Stimulated activated CD8-positive, alpha-beta memory T cell treated with anti-CD3 and anti-CD28 coated beads, Interleukin-4, amount 100 ng/mL, for 48 hours (primary cell): ENCODE results near the gene WDR26.
"Not testable (repeated sequence)": the region's sequence is repeated elsewhere in the genome, so short reads cannot be mapped to it uniquely, and the experiment has no call there.

Experiments
- DNase-seq: peaks from one replicate; pipeline ENCODE4 v3.0.0-alpha.2; 2020

WDR26 gene

DNA sequence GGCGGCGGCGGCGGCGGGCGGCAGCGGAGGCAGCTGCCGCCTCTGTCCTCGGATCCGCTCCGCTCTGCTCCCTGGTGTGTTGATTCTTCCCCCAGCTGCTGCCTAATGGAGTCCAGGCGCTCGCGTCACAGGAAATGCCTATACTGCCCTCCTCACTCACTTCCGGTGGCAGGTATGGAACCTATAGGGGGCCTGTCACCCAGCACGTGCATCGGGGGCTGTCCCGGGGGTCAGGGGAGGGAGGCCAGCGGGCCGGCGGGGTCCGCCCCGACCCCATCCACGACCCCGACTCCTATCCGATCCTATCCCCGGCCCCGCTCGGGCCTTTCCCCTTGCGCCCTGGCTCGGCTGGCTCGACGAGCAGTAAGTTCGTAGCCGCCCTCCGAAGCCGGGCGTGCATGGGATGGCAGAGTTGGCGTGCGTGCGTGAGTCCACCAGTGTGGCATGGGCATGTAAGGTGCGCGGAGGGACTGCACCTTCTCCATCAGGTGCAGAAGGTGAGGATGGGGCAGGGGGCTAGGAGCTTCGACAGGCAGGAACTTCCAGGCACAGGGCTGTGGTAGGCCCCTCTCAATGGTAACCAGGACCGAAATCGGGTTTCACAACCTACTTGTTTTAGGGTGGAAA, at the start of gene WDR26:
WDR26 (minus strand) TSS at position 107 of the 627 bp plus-strand sequence.
- peak; percentile 86 for DNase-seq

- not testable (repeated sequence) for DNase-seq
These were observed 48.6 kb upstream of the WDR26 start for GRCh38 chr1:224483206-224483605.

- no peak for DNase-seq
These were observed 48.0 kb upstream of the WDR26 start for GRCh38 chr1:224482619-224483018.

- DNase-seq = no peak
These were observed 47.0 kb upstream of the WDR26 start for GRCh38 chr1:224481601-224482000.

DNA sequence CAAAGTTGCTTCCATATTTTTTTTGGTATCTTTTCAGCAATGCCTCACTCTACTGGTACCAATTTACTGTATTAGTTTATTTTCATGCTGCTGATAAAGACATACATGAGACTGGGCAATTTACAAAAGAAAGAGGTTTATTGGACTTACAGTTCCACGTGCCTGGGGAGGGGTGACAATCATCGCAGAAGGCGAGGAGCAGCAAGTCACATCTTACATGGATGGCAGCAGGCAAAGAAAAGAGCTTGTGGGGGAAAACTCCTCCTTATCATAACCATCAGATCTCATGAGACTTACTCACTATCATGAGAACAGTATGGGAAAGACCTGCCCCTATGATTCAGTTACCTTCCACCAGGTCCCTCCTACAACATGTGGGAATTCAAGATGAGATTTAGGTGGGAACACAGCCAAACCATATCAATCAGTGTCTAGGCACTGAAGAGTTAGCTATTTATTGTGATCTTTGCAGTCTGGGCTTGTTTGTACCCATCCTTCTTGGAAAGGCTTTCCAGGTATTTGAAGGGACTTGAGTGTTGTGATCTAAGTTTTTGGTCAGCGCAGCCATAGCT, 46.4 kb upstream of the WDR26 start:
- DNase-seq = not testable (repeated sequence)

DNA sequence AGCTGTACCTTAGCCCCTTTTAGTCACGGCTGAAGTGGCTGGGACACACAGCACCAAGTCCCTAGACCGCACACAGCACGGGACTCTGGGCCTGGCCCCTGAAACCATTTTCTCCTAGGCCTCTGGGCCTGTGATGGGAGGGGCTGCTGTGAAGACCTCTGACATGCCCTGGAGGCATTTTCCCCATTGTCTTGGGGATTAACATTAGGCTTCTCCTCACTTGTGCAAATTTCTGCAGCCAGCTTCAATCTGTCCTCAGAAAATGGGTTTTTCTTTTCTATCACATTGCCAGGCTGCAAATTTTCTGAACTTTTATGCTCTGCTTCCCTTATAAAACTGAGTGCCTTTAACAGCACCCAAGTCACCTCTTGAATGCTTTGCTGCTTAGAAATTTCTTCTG, 45.6 kb upstream of the WDR26 start:
- not testable (repeated sequence) for DNase-seq

DNA sequence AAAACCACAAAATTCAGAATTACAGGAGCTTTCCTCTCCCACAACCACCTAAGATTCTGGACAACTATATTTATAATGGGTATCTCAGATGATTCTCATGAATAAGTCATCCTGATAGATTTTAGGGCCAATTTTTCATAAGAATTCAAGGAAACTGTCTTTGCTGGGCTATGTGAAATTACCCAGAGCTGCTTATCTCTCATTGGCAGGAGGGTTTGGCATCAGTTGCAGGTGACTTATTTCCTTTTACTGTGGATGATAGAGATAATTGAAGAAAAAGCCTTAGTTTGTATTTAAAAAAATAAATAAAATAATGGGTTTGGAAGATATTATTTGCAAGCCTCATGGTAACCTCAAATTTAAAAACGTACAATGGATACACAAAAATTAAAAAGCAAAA, 38.2 kb upstream of the WDR26 start:
- DNase-seq = no peak

GRCh38 chr1:224466154-224466553, 31.6 kb upstream of the WDR26 start:
- DNase-seq = no peak

- no peak for DNase-seq
These were observed 25.4 kb upstream of the WDR26 start for GRCh38 chr1:224459966-224460365.

GRCh38 chr1:224458996-224459395, 24.4 kb upstream of the WDR26 start:
- no peak for DNase-seq

GRCh38 chr1:224458296-224458695, 23.7 kb upstream of the WDR26 start:
- no peak for DNase-seq

DNA sequence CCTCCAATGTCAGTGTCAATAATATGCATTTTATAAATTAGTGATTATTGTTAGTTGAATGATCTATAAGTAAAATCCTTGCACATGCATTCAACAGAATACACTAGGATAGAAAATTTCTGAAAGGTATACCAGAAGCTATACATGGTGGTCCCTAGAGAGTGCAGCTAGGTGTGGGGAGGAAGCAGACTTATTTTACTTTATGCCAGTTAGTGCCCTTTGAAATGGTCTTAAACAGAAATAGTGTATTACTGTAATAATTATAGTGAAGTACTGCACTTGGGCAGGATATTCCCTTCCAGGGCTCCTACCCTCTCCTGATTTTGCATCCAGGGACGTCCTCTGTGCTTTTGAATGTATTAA, 23.2 kb upstream of the WDR26 start:
- DNase-seq = no peak

- no peak for DNase-seq
These were observed 22.0 kb upstream of the WDR26 start for GRCh38 chr1:224456637-224456953.

- DNase-seq = no peak
These were observed 19.9 kb upstream of the WDR26 start for GRCh38 chr1:224454402-224455055.

DNA sequence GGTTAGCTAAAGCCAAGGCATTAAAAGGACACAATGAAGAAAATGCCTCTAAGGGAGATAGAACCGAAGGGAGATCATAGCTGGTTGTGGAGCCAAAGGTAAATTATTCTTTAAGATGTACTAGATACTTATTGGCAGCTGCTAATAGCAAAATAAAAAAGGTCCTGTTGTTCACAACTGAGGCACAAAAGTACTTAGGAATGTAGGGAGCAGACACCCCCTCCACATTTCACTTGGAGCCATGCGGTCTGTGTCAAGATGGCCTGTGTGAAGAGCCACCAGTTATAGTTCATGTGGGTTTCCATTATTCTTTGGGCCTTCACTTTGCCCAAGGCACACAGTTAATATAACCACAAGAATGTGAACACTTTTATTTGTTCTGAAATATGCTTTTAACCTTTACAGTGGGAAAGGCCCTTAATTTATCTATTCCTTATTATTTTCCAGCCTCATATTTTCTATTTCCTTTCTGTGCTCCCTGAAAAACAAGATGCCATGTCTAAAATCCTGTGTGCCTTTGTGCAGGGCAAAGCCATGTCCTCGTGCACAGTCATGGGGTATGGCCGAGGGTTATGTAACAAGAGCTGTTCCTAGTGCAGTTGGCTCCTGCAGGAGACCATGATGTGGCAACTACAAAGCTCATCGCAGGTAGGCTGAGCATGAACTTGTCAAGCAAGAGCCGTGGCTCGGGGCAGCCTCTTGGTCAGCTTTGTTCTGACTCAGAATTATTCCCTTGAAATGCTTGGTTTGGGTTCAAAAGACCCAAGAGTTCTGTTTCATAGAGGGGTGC, 16.2 kb upstream of the WDR26 start:
- DNase-seq = no peak

DNA sequence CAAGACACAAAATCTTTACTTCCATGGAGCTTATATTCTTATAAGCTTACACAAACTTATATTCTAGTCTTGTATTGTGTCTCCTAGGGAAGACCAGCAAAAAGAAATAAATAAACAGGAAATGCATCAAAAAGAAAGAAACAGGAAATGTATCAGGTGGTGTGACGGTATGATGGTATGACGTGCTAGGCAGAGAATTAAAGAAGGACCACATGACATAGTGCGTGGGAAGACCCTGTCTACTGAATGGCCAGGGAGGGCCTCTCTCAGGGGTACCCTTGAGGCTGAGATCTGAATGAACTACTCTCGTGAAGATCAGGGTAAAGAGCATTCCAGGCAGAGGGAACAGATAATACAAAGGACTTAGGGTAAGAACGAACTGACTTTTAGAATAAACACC, 15.6 kb upstream of the WDR26 start:
- no peak for DNase-seq

DNA sequence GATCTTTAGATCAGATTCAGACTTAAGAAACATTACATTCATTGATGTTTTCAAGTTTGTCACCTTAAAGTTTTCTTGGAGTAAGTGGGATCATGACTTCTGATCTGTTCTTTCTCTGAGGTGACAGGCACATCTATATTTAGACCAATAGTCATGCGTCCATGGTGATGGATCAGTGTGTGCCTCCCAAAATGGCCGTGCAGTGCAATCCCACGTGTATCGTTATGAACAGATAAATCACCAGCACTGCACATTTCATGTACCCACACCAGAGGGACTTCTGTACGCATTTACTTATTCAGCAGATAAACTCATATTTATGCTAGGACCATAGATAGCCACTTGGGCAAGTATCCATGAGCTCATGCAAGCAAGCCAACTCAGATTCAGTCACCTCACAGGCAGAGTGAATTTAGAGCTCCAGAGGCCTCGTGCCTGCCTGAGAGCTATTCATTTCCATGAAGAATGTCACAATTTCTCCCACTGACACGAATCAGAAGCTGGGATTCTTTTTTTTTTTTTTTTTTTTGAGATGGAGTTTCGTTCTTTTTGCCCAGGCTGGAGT, 13.9 kb upstream of the WDR26 start:
- DNase-seq = no peak

GRCh38 chr1:224447971-224448370, 13.4 kb upstream of the WDR26 start:
- no peak for DNase-seq

GRCh38 chr1:224447251-224447650, 12.7 kb upstream of the WDR26 start:
- no peak for DNase-seq

- no peak for DNase-seq
These were observed 4.4 kb upstream of the WDR26 start for GRCh38 chr1:224438989-224439388.

GRCh38 chr1:224435999-224436398, 1.4 kb upstream of the WDR26 start:
- DNase-seq = no peak

- no peak for DNase-seq
These were observed 744 bp upstream of the WDR26 start for GRCh38 chr1:224435318-224435763.
